ENCODE data around the gene NKAIN2.
"Not testable (repeated sequence)": the region's sequence is repeated elsewhere in the genome, so short reads cannot be mapped to it uniquely, and the experiment has no call there.

NKAIN2 gene

GRCh38 chr6:124254941-124255685, 451.4 kb downstream of the NKAIN2 start:
- no peaks in the 10 kb centered on the region for H3K27me3 ChIP-seq
- H3K36me3 ChIP-seq, result no peaks in the 10 kb centered on the region
- TF ChIP-seq Cebpa-rat (IDR thresholded peaks at IDR 0.05), result no peak
- H3K4me1 ChIP-seq, result no peaks in the 10 kb centered on the region
- no peaks in the 10 kb centered on the region for H4K20me1 ChIP-seq
- no peaks in the 10 kb centered on the region for H3K9me3 ChIP-seq (replicated peaks in 1 of 11)
- H3K4me3 ChIP-seq, result no peak overlapping the region
- H3K9ac ChIP-seq, result no peak overlapping the region
- no peak overlapping the region for H3K4me2 ChIP-seq
- no peak overlapping the region for H3K27ac ChIP-seq

- no peak for TF ChIP-seq Cebpa-rat (IDR thresholded peaks at IDR 0.05)
- Histone ChIP-seq H3K27me3 (no peaks in the 10 kb centered on the region), H3K9me3 (replicated peaks in 1 of 11) (no peaks in the 10 kb centered on the region)
These were observed 456.7 kb downstream of the NKAIN2 start for GRCh38 chr6:124260337-124260736.

DNA sequence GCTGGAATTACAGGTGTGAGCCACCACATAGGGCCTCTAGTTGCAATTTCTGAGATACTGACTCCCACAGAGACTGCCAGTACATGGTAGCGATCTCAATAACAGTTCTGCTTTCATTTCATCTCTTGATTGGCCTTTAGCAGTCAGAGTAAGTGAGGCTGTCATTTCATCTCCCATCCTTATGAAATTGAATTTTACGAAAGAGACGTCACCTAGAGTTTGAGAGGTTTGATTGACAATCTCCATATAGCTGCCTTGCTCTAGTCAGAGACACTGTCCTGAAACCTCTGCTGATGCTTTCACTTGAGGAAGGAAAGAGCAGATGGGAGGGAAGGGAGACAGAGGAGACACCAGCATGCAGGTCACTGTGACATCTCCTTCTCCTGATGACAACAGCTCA, 466.1 kb downstream of the NKAIN2 start:
- H4K20me1 ChIP-seq, result no peaks in the 10 kb centered on the region
- no peaks in the 10 kb centered on the region for H3K27me3 ChIP-seq
- H3K27ac ChIP-seq, result no peak overlapping the region
- no peak overlapping the region for H3K9ac ChIP-seq
- no peaks in the 10 kb centered on the region for H3K4me1 ChIP-seq
- H3K4me2 ChIP-seq, result no peak overlapping the region
- peaks cover 0 to 9% (median 0%) of the 10 kb centered on the region in 11 experiments; a peak in 5 of 22 replicates for H3K9me3 ChIP-seq (replicated peaks in 1 of 11)
- TF ChIP-seq Cebpa-rat (IDR thresholded peaks at IDR 0.05), result no peak
- H3K4me3 ChIP-seq, result no peak overlapping the region
- H3K36me3 ChIP-seq, result no peaks in the 10 kb centered on the region

More at GRCh38 chr6:124260337-124260736, 456.7 kb downstream of the NKAIN2 start:
- Histone ChIP-seq H3K36me3 (no peaks in the 10 kb centered on the region), H3K27ac (no peak overlapping the region), H4K20me1 (no peaks in the 10 kb centered on the region), H3K9ac (no peak overlapping the region), H3K4me3 (no peak overlapping the region), H3K4me1 (no peaks in the 10 kb centered on the region), H3K4me2 (no peak overlapping the region)

DNA sequence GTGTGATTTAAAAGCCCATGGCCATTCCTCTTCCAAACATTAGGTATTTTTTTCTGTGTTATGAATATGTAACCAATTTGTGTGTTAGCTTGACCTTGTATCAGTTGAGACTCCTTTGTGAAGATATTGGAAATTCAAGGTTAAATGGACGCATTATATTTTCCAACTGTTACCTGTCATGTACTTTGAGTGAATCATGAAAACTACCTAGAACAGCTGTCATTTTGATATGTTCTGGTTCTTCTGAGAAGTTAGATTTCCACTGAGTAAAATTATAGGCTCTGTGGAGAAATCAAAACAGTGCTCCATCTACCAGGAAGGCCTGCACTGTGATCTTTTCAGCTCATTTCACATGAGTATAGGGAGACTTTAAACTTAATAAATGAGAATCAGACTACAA, 470.0 kb downstream of the NKAIN2 start:
- TF ChIP-seq Cebpa-rat (IDR thresholded peaks at IDR 0.05), result no peak
- H4K20me1 ChIP-seq, result no peaks in the 10 kb centered on the region
- H3K27me3 ChIP-seq, result no peaks in the 10 kb centered on the region
- H3K4me1 ChIP-seq, result no peaks in the 10 kb centered on the region
- no peak overlapping the region for H3K27ac ChIP-seq
- peaks cover 0 to 9% (median 0%) of the 10 kb centered on the region in 11 experiments; a peak in 5 of 22 replicates for H3K9me3 ChIP-seq (replicated peaks in 1 of 11)
- H3K36me3 ChIP-seq, result no peaks in the 10 kb centered on the region
- no peak overlapping the region for H3K9ac ChIP-seq
- H3K4me3 ChIP-seq, result no peak overlapping the region
- H3K4me2 ChIP-seq, result no peak overlapping the region

GRCh38 chr6:124282541-124282940, 478.9 kb downstream of the NKAIN2 start:
- Histone ChIP-seq H3K4me1 (no peaks in the 10 kb centered on the region), H3K27ac (no peak overlapping the region), H3K4me3 (no peak overlapping the region), H4K20me1 (no peaks in the 10 kb centered on the region), H3K9me3 (replicated peaks in 1 of 11) (no peaks in the 10 kb centered on the region), H3K36me3 (no peaks in the 10 kb centered on the region), H3K4me2 (no peak overlapping the region), H3K27me3 (no peaks in the 10 kb centered on the region), H3K9ac (no peak overlapping the region)
- TF ChIP-seq Cebpa-rat (IDR thresholded peaks at IDR 0.05), result no peak

DNA sequence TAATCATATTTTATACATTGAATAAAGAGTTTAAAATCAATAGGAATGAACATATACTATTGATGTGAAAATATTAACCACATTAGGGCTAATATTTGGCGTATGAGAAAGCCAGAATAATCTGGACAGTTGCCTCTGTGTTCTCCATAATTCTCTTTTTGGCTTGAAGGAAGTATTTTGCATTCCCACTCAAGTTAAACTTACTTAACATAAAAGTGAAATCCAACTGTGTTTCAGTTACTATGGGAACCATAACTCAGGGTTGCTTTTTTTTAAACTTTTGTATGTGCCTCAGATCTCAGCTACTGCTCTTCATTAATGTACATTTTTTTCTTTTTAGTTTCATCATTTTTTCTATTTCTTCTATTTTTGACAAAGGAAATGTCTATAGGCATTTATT, 479.8 kb downstream of the NKAIN2 start:
- TF ChIP-seq Cebpa-rat (IDR thresholded peaks at IDR 0.05), result no peak

DNA sequence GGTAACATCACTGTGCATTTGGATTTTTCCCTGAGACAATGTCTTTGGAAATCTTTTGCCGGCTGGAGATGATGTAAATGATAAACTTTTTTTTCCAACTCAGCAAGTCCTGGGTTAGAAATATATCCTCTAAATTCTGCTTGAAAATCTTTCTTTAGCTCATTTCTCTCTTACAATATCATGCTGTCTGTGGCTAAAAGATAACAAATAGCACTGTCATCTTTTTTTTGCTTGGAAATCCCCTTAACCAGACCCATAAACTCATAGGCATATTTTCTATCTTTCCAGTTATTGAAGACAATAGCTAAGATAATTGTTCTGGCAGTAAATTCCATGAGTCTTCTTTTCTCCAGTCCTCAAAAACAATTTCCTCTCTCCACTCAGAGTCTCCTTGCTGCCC, 481.5 kb downstream of the NKAIN2 start:
- Histone ChIP-seq H3K4me3 (no peak overlapping the region), H3K27ac (no peak overlapping the region), H3K4me1 (no peaks in the 10 kb centered on the region), H3K36me3 (no peaks in the 10 kb centered on the region), H3K9ac (no peak overlapping the region), H3K4me2 (no peak overlapping the region), H3K27me3 (no peaks in the 10 kb centered on the region), H4K20me1 (no peaks in the 10 kb centered on the region), H3K9me3 (replicated peaks in 1 of 11) (no peaks in the 10 kb centered on the region)
- no peak for TF ChIP-seq Cebpa-rat (IDR thresholded peaks at IDR 0.05)

More for the DNA sequence above, 479.8 kb downstream of the NKAIN2 start:
- Histone ChIP-seq H4K20me1 (no peaks in the 10 kb centered on the region), H3K4me2 (no peak overlapping the region), H3K9ac (no peak overlapping the region), H3K27ac (no peak overlapping the region), H3K4me1 (no peaks in the 10 kb centered on the region), H3K27me3 (no peaks in the 10 kb centered on the region), H3K36me3 (no peaks in the 10 kb centered on the region), H3K9me3 (replicated peaks in 1 of 11) (no peaks in the 10 kb centered on the region), H3K4me3 (no peak overlapping the region)

GRCh38 chr6:124294574-124295200, 491.0 kb downstream of the NKAIN2 start:
- H3K27me3 ChIP-seq, result no peaks in the 10 kb centered on the region
- H3K4me2 ChIP-seq, result no peak overlapping the region
- no peaks in the 10 kb centered on the region for H3K4me1 ChIP-seq
- H3K4me3 ChIP-seq, result no peak overlapping the region
- H4K20me1 ChIP-seq, result no peaks in the 10 kb centered on the region
- no peak for TF ChIP-seq Cebpa-rat (IDR thresholded peaks at IDR 0.05)
- no peaks in the 10 kb centered on the region for H3K9me3 ChIP-seq (replicated peaks in 1 of 11)
- no peak overlapping the region for H3K27ac ChIP-seq
- H3K36me3 ChIP-seq, result no peaks in the 10 kb centered on the region
- H3K9ac ChIP-seq, result no peak overlapping the region

DNA sequence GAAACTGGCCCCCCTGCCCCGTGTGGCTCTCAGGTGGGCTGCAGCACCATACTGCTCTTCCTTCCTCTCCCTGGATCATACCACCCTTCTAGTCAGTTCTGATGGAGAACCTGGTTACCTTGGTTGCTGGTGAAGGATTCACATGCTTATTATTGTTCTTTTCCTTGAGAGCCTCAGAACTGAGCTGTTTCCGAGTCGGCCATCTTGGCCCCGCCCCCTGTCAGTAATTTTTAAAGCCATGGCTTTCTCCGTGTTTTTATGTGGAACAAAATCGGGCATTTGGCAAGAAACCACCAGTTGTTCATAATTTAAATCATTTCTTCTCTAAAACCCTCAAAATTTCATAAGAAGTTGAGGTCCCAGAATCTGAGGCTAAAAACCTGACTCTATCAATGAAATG, 493.8 kb downstream of the NKAIN2 start:
- no peak overlapping the region for H3K4me3 ChIP-seq

DNA sequence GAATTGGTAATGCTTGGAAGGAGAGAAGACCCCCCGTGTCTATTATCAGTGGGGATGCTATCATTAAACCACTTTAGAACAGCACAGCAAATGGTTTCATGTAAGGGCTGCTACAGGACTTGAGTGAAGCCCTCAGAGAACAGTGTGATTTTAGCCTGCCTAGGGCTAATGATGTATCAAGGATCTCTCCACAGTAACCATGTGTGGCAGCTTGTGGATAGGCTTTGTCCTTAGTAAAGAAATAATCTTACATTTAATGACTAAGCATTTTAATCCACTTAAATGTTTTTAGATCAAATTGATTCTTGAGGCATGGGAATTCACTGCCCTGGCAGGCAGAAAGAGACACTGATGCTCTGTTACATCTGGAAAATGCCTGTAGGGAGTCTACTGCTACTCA, 495.1 kb downstream of the NKAIN2 start:
- H4K20me1 ChIP-seq, result no peaks in the 10 kb centered on the region
- no peak overlapping the region for H3K4me2 ChIP-seq
- H3K9me3 ChIP-seq (replicated peaks in 1 of 11), result peaks cover 0 to 14% (median 5%) of the 10 kb centered on the region in 11 experiments; a peak in 8 of 22 replicates
- H3K9ac ChIP-seq, result no peak overlapping the region
- no peak overlapping the region for H3K27ac ChIP-seq
- no peak for TF ChIP-seq Cebpa-rat (IDR thresholded peaks at IDR 0.05)
- H3K4me1 ChIP-seq, result no peaks in the 10 kb centered on the region
- H3K4me3 ChIP-seq, result no peak overlapping the region
- H3K36me3 ChIP-seq, result no peaks in the 10 kb centered on the region
- no peaks in the 10 kb centered on the region for H3K27me3 ChIP-seq

More for the DNA sequence above, 493.8 kb downstream of the NKAIN2 start:
- Histone ChIP-seq H3K36me3 (no peaks in the 10 kb centered on the region), H3K4me2 (no peak overlapping the region), H3K9ac (no peak overlapping the region), H3K27me3 (no peaks in the 10 kb centered on the region), H3K9me3 (replicated peaks in 1 of 11) (peaks cover 0 to 14% (median 5%) of the 10 kb centered on the region in 11 experiments; a peak in 8 of 22 replicates), H4K20me1 (no peaks in the 10 kb centered on the region), H3K27ac (no peak overlapping the region), H3K4me1 (no peaks in the 10 kb centered on the region)
- TF ChIP-seq Cebpa-rat (IDR thresholded peaks at IDR 0.05), result no peak

GRCh38 chr6:124300907-124301306, 497.2 kb downstream of the NKAIN2 start:
- not testable (repeated sequence) for H3K27ac ChIP-seq, H3K36me3 ChIP-seq, H4K20me1 ChIP-seq, H3K4me1 ChIP-seq, H3K9ac ChIP-seq, H3K4me2 ChIP-seq, H3K27me3 ChIP-seq, H3K4me3 ChIP-seq
- H3K9me3 ChIP-seq (replicated peaks in 1 of 11), result peaks cover 0 to 14% (median 5%) of the 10 kb centered on the region in 11 experiments; a peak in 8 of 22 replicates
